ENCODE measurements around the gene ZFPL1. TPM values are rescaled to one million over a fixed set of nuclear protein-coding genes. Genes with fewer than 3 reads are reported as not detected.
A peak's percentile ranks its signal among the peaks of the same experiment; 100 is the strongest.

Gene ZFPL1
- total and polyA plus RNA-seq, 9 of the 15 experiments (the other 6 are each of a cell fraction or from before 2014, with no cell fraction given), result 3.7 to 37.5 (median 22.7) TPM

DNA sequence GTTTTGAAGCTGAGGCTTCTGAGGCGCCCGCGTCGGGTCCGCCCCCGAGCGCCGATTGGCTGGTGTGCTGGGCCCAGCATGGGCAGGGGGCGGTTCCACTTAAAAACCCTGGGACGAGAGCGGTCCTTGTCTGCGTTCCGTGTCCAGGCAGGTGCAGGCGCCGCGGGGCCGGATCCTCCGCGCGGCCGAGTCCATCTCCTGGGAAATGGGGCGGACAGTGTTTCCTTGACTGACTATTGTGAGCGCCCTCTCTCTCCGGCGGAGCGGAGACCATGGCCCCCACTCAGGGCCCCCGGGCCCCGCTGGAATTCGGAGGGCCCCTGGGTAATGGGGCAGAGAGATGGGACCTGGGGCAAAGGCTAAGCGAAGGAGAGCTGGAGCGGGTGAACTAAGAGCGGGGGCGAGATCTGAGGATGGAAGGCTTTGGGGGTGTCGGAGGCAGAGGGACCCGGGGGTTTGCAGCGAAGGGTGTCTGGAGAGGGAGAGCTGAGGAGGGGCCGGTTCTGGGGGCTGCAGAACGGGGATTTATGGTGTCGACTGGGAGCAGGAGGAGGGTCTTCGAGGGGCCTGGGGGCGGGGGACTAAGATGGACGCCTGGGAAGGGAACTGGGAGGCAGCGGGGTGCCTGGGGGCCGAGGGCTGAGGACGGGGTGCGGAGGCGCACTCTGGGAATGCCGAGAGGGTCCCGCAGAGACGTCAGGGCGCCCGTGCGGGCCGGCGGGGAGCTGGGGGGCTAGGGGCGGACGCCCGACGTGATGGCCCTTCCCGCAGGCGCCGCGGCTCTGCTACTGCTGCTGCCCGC, 27.9 kb downstream of the ZFPL1 start, which contains the start of gene TM7SF2 (continued):
- TF ChIP-seq, protein P1, sequence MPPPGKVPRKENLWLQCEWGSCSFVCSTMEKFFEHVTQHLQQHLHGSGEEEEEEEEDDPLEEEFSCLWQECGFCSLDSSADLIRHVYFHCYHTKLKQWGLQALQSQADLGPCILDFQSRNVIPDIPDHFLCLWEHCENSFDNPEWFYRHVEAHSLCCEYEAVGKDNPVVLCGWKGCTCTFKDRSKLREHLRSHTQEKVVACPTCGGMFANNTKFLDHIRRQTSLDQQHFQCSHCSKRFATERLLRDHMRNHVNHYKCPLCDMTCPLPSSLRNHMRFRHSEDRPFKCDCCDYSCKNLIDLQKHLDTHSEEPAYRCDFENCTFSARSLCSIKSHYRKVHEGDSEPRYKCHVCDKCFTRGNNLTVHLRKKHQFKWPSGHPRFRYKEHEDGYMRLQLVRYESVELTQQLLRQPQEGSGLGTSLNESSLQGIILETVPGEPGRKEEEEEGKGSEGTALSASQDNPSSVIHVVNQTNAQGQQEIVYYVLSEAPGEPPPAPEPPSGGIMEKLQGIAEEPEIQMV (tag; conservative IDR thresholded peaks at IDR 0.05; ENCODE audit: low read depth), result no peak
- TF ChIP-seq ZNF408 (CRISPR knock-in tag; IDR thresholded peaks at IDR 0.05; ENCODE audit: low read depth) (no peak), NRF1 (conservative IDR thresholded peaks at IDR 0.05 in 1 of 2, IDR thresholded peaks at IDR 0.05 in 1 of 2) (peak; percentile 75 to 79), TCF3 (CRISPR knock-in tag; IDR thresholded peaks at IDR 0.05) (no peak), ERF (CRISPR knock-in tag; IDR thresholded peaks at IDR 0.05) (no peak), ZEB2 (IDR thresholded peaks at IDR 0.05) (no peak), SP1 (CRISPR knock-in tag; IDR thresholded peaks at IDR 0.05) (peak; percentile 73; the same call in 1 of the 2 replicates), SREBF1 (IDR thresholded peaks at IDR 0.05; ENCODE audit: borderline replicate concordance, low read depth, low read length) (no peak; the same call in 1 of the 2 replicates), POLR2AphosphoS5 (IDR thresholded peaks at IDR 0.05; ENCODE audit: control insufficient read depth, insufficient read depth, low read depth, low read length) (peak; percentile 54; the same call in 1 of the 2 replicates), BRD4 (IDR thresholded peaks at IDR 0.05) (no peak), CCNT2 (IDR thresholded peaks at IDR 0.05; ENCODE audit: borderline replicate concordance, extremely low read depth, insufficient read length, low read depth, low read length) (peak; percentile 29), HSF4 (CRISPR knock-in tag; IDR thresholded peaks at IDR 0.05; ENCODE audit: borderline replicate concordance) (no peak)
- TF ChIP-seq, protein P2, sequence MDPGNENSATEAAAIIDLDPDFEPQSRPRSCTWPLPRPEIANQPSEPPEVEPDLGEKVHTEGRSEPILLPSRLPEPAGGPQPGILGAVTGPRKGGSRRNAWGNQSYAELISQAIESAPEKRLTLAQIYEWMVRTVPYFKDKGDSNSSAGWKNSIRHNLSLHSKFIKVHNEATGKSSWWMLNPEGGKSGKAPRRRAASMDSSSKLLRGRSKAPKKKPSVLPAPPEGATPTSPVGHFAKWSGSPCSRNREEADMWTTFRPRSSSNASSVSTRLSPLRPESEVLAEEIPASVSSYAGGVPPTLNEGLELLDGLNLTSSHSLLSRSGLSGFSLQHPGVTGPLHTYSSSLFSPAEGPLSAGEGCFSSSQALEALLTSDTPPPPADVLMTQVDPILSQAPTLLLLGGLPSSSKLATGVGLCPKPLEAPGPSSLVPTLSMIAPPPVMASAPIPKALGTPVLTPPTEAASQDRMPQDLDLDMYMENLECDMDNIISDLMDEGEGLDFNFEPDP (CRISPR knock-in tag; IDR thresholded peaks at IDR 0.05), result no peak
- TF ChIP-seq, protein P3, sequence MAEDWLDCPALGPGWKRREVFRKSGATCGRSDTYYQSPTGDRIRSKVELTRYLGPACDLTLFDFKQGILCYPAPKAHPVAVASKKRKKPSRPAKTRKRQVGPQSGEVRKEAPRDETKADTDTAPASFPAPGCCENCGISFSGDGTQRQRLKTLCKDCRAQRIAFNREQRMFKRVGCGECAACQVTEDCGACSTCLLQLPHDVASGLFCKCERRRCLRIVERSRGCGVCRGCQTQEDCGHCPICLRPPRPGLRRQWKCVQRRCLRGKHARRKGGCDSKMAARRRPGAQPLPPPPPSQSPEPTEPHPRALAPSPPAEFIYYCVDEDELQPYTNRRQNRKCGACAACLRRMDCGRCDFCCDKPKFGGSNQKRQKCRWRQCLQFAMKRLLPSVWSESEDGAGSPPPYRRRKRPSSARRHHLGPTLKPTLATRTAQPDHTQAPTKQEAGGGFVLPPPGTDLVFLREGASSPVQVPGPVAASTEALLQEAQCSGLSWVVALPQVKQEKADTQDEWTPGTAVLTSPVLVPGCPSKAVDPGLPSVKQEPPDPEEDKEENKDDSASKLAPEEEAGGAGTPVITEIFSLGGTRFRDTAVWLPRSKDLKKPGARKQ (CRISPR knock-in tag; IDR thresholded peaks at IDR 0.05), result no peak
- TF ChIP-seq, protein P4, sequence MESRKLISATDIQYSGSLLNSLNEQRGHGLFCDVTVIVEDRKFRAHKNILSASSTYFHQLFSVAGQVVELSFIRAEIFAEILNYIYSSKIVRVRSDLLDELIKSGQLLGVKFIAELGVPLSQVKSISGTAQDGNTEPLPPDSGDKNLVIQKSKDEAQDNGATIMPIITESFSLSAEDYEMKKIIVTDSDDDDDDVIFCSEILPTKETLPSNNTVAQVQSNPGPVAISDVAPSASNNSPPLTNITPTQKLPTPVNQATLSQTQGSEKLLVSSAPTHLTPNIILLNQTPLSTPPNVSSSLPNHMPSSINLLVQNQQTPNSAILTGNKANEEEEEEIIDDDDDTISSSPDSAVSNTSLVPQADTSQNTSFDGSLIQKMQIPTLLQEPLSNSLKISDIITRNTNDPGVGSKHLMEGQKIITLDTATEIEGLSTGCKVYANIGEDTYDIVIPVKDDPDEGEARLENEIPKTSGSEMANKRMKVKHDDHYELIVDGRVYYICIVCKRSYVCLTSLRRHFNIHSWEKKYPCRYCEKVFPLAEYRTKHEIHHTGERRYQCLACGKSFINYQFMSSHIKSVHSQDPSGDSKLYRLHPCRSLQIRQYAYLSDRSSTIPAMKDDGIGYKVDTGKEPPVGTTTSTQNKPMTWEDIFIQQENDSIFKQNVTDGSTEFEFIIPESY (CRISPR knock-in tag; IDR thresholded peaks at IDR 0.05), result no peak
- TF ChIP-seq, protein P5, sequence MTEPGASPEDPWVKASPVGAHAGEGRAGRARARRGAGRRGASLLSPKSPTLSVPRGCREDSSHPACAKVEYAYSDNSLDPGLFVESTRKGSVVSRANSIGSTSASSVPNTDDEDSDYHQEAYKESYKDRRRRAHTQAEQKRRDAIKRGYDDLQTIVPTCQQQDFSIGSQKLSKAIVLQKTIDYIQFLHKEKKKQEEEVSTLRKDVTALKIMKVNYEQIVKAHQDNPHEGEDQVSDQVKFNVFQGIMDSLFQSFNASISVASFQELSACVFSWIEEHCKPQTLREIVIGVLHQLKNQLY (CRISPR knock-in tag; conservative IDR thresholded peaks at IDR 0.05), result no peak

All from K562 (cell line).